ENCODE results near the gene GON7.
"Not testable (repeated sequence)": the region's sequence is repeated elsewhere in the genome, so short reads cannot be mapped to it uniquely, and the experiment has no call there.

GON7 gene

DNA sequence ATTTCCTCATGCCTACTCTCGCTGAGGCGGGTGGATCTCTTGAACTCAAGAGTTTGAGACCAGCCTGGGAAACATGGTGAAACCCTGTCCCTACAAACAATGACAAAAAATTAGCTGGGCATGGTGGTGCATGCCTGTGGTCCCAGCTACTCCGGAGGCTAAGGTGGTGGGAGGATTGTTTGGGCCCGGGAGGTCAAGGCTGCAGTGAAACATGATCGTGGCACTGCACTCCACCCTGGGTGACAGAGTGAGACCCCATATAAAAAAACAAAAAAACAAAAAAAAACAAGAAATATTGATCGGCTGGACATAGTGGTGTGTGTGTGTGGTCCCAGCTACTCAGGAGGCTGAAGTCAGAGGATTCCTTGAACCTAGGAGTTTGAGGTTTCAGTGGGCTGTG is 31.4 kb downstream of the GON7 start:
- no peaks in the 10 kb centered on the region for H3K36me3 Mint-ChIP-seq (ENCODE audit: low read depth)
- no peaks in the 10 kb centered on the region for H3K9me3 Mint-ChIP-seq
- H3K27ac Mint-ChIP-seq = no peak overlapping the region
- TF ChIP-seq, protein P1, sequence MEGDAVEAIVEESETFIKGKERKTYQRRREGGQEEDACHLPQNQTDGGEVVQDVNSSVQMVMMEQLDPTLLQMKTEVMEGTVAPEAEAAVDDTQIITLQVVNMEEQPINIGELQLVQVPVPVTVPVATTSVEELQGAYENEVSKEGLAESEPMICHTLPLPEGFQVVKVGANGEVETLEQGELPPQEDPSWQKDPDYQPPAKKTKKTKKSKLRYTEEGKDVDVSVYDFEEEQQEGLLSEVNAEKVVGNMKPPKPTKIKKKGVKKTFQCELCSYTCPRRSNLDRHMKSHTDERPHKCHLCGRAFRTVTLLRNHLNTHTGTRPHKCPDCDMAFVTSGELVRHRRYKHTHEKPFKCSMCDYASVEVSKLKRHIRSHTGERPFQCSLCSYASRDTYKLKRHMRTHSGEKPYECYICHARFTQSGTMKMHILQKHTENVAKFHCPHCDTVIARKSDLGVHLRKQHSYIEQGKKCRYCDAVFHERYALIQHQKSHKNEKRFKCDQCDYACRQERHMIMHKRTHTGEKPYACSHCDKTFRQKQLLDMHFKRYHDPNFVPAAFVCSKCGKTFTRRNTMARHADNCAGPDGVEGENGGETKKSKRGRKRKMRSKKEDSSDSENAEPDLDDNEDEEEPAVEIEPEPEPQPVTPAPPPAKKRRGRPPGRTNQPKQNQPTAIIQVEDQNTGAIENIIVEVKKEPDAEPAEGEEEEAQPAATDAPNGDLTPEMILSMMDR (IDR thresholded peaks at IDR 0.05) = no peak
- peaks cover 13% of the 10 kb centered on the region for H3K27me3 Mint-ChIP-seq (ENCODE audit: low read depth, poor library complexity)
- DNase-seq = no peak
- H3K4me1 Mint-ChIP-seq = peaks cover 22% of the 10 kb centered on the region
- H3K4me3 Mint-ChIP-seq = no peak overlapping the region

- H3K36me3 Mint-ChIP-seq (ENCODE audit: low read depth); DNase-seq; H3K9me3 Mint-ChIP-seq; H3K27me3 Mint-ChIP-seq (ENCODE audit: low read depth, poor library complexity); H3K4me3 Mint-ChIP-seq; H3K27ac Mint-ChIP-seq: not testable (repeated sequence)
- H3K4me1 Mint-ChIP-seq = peaks cover 22% of the 10 kb centered on the region
Measured at GRCh38 chr14:93174731-93175130, 32.1 kb downstream of the GON7 start.

GRCh38 chr14:93173943-93174395 is 32.9 kb downstream of the GON7 start:
- peaks cover 6% of the 10 kb centered on the region for H3K27me3 Mint-ChIP-seq (ENCODE audit: low read depth, poor library complexity)
- TF ChIP-seq, protein P1 (IDR thresholded peaks at IDR 0.05) = no peak
- H3K27ac Mint-ChIP-seq = peak overlapping the region; percentile 57
- H3K36me3 Mint-ChIP-seq (ENCODE audit: low read depth) = no peaks in the 10 kb centered on the region
- no peak for DNase-seq
- H3K4me3 Mint-ChIP-seq = no peak overlapping the region
- H3K9me3 Mint-ChIP-seq = peaks cover 8% of the 10 kb centered on the region
- H3K4me1 Mint-ChIP-seq = peaks cover 28% of the 10 kb centered on the region

DNA sequence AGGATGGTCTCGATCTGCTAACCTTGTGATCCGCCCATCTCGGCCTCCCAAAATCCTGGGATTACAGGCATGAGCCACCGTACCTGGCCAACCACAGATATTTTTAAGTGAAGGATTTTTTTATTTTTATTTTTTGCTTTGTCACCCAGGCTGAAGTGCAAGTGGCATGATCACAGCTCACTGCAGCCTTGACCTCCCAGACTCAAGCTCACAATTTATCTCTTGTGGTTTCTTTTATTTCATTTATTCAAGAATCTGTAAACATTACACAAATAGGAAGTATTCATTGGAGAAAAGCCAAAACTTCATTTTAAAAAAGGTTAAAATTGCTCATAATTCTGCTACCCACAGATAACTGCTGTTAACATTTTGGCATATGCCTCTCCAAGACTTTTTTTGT is 35.5 kb downstream of the GON7 start:
- H3K4me1 Mint-ChIP-seq = peaks cover 28% of the 10 kb centered on the region
- H3K4me3 Mint-ChIP-seq = no peak overlapping the region
- H3K36me3 Mint-ChIP-seq (ENCODE audit: low read depth) = no peaks in the 10 kb centered on the region
- peaks cover 3% of the 10 kb centered on the region for H3K27me3 Mint-ChIP-seq (ENCODE audit: low read depth, poor library complexity)
- no peak overlapping the region for H3K27ac Mint-ChIP-seq
- TF ChIP-seq, protein P1 (IDR thresholded peaks at IDR 0.05) = no peak
- DNase-seq = no peak
- peaks cover 15% of the 10 kb centered on the region for H3K9me3 Mint-ChIP-seq

- Mint-ChIP-seq H3K9me3 (peaks cover 15% of the 10 kb centered on the region), H3K4me1 (peaks cover 28% of the 10 kb centered on the region)
- not testable (repeated sequence) for H3K27ac Mint-ChIP-seq; DNase-seq; H3K27me3 Mint-ChIP-seq (ENCODE audit: low read depth, poor library complexity); H3K4me3 Mint-ChIP-seq; H3K36me3 Mint-ChIP-seq (ENCODE audit: low read depth)
Measured at GRCh38 chr14:93170141-93170540, 36.7 kb downstream of the GON7 start.

DNA sequence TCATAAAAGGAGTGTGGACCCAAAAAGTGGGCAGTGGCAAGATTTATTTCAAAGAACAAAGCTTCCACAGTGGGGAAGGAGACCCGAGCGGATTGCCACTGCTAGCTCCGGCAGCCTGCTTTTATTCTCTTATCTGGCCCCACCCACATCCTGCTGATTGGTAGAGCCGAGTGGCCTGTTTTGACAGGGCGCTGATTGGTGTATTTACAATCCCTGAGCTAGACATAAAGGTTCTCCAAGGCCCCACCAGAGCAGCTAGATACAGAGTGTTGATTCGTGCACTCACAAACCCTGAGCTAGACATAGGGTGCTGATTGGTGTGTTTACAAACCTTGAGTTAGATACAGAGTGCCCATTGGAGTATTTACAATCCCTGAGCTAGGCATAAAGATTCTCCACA is 37.2 kb downstream of the GON7 start:
- peak overlapping the region; percentile 64 for H3K27ac Mint-ChIP-seq

DNA sequence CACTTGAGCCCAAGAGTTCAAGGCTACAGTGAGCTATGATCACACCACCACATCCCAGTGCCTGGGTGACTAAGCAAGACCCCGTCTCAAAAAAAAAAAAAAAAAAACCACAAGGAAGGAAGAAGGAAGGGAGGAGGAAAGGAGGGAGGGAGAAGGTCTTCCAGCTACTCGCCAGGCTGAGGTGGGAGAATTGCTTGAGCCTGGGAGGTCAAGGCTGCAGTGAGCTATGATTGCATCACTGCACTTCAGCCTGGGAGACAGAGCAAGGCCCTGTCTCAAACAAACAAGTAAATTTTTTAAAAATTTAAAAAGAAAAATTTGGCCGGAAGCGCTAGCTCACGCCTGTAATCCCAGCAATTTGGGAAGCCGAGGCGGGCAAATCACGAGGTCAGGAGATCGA is 38.3 kb downstream of the GON7 start:
- Mint-ChIP-seq H3K4me1 (peaks cover 20% of the 10 kb centered on the region), H3K9me3 (peaks cover 15% of the 10 kb centered on the region)
- H3K27ac Mint-ChIP-seq; DNase-seq; H3K36me3 Mint-ChIP-seq (ENCODE audit: low read depth); H3K4me3 Mint-ChIP-seq; H3K27me3 Mint-ChIP-seq (ENCODE audit: low read depth, poor library complexity): not testable (repeated sequence)

More for the DNA sequence above, 37.2 kb downstream of the GON7 start:
- not testable (repeated sequence) for H3K27me3 Mint-ChIP-seq (ENCODE audit: low read depth, poor library complexity); H3K4me3 Mint-ChIP-seq; H3K36me3 Mint-ChIP-seq (ENCODE audit: low read depth); DNase-seq
- peaks cover 28% of the 10 kb centered on the region for H3K4me1 Mint-ChIP-seq
- H3K9me3 Mint-ChIP-seq = peaks cover 15% of the 10 kb centered on the region

DNA sequence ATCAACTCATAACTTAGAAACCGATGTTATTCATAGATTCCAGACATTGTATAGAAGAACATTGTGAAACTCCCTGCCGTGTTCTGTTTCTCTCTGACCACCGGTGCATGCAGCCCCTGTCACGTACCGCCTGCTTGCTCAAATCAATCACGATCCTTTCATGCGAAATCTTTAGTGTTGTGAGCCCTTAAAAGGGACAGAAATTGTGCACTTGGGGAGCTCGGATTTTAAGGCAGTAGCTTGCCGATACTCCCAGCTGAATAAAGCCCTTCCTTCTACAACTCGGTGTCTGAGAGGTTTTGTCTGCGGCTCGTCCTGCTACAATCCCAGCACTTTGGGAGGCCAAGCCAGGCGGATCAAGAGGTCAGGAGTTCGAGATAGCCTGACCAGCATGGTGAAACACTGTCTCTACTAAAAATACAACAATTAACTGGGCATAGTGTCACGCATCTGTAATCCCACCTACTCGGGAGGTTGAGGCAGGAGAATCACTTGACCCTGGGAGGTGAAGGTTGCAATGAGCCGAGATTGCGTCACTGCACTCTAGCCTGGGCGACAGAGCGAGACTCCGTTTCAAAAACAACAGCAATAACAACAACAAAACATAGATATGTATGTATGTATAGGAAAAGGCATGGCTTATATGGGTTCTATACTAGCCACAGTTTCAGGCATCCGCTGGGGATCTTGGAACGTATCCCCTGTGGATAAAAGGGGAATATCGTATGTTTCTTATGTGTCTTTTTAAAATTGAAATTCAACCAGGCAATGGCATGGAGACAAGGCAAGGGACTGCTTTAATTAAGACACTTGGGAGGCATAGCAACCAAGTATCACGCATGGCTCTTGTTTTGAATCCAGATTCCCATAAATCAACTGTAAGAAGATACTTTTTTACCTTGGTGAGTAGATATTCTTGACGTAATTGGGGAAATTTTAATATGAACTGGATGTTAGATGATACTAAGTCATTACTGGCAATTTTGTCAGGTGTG is 41.3 kb downstream of the GON7 start:
- H3K27me3 Mint-ChIP-seq (ENCODE audit: low read depth, poor library complexity); H3K4me3 Mint-ChIP-seq; DNase-seq; H3K36me3 Mint-ChIP-seq (ENCODE audit: low read depth): not testable (repeated sequence)
- Mint-ChIP-seq H3K9me3 (peaks cover 15% of the 10 kb centered on the region), H3K27ac (peak overlapping the region; percentile 67), H3K4me1 (peaks cover 16% of the 10 kb centered on the region)
